Right lobe of liver (tissue), 6 donors: ENCODE data around the gene DDX39A. TPM values are rescaled to one million over a fixed set of nuclear protein-coding genes. Genes with fewer than 3 reads are reported as not detected.

Source experiments
- ATAC-seq, 4 donors: fragments of 200-7000 bp; cut with Tn5 transposase; one replicate each; pipeline ENCODE4 v1.9.1; 2020; ENCODE audit warnings: mild to moderate bottlenecking in 4 of 4, moderate library complexity in 4 of 4
- DNase-seq, 3 donors: peaks; one replicate each; pipeline ENCODE4 v3.0.0-alpha.2; 2020
- H3K27ac ChIP-seq, 3 donors: fragments of 200-600 bp; one replicate each; pipeline ENCODE4 v1.8.0; 2022
- H3K27me3 ChIP-seq, 2 donors: fragments of 200-600 bp; one replicate each; pipeline ENCODE4 v1.8.0; 2022
- H3K36me3 ChIP-seq, 4 donors: fragments of 200-600 bp; sonication (generic) in 1 of 4; one replicate each; pipeline versions ENCODE4 v1.5.1 to v1.8.0; 2017 to 2022; ENCODE audit warnings: control low read depth in 1 of 4
- H3K4me1 ChIP-seq, 4 donors: fragments of 200-600 bp; sonication (generic) in 1 of 4; one replicate each; pipeline versions ENCODE4 v1.5.1 to v1.8.0; 2017 to 2022; ENCODE audit warnings: control low read depth in 1 of 4
- H3K4me3 ChIP-seq, 3 donors: fragments of 200-600 bp; one replicate each; pipeline ENCODE4 v1.8.0; 2022
- H3K9me3 ChIP-seq, 4 donors: fragments of 200-600 bp; sonication (generic) in 1 of 4; one replicate each; pipeline versions ENCODE4 v1.5.1 to v1.8.0; 2017 to 2022; ENCODE audit warnings: control low read depth in 1 of 4
- POLR2A ChIP-seq: fragments of 450-650 bp; IDR thresholded peaks from one replicate; pipeline ENCODE4 v1.6.1; 2017; ENCODE audit warnings: antibody characterized with exemption, mild to moderate bottlenecking
- whole genome bisulfite sequencing: methylation state at CpG from one replicate; pipeline ENCODE4 v1.1.6; 2018; ENCODE audit warnings: low coverage, low lambda C conversion rate; ENCODE audit not compliant: insufficient coverage; ENCODE audit errors: missing lambda C conversion rate; 5-methylcytosine and 5-hydroxymethylcytosine counted together
- intact Hi-C, 2 donors: fragments of 100-400 bp; cut with DNase I; formaldehyde crosslinking; loops; one replicate each; pipeline versions ENCODE4 v1.11.2 to v1.14.1; 2022
- total RNA-seq, 6 experiments: library from RNA; depleted of rRNA in 2 of 6; stranded (reverse); fragments of >200 nt in 2 of 6; fragmentation: NEBNext Ultra II Directional in 3 of 6; extraction: Animal tissue kit (Norgen Biotek cat#: 25700) in 3 of 6; gene quantifications; one replicate each; pipeline versions ENCODE4 v1.1.0 to v1.2.4, GENCODE V29; 2016 to 2023
- TF ChIP-seq, protein P1 (sequence below), 4 donors: fragments of 200-600 bp in 3 of 4; fragments of 450-650 bp in 1 of 4; IDR thresholded peaks; one replicate each; pipeline versions ENCODE4 v1.5.1 to v1.8.0; 2016 to 2022; ENCODE audit warnings: antibody characterized with exemption in 4 of 4, mild to moderate bottlenecking in 2 of 4
- donor health status: DM: no; HTN: yes; CAD: no.
- donor health status: DM: no; HTN: no; CAD: no.
- donor health status: DM: no; HTN: no; CAD: no.
- donor health status: DM: no; HTN: yes; CAD: no.
- donor health status: DM: no; HTN: yes; CAD: no.

The DDX39A gene
- total RNA-seq, 6 experiments from 2014 or later: 12.9 to 34.5 (median 24.6) TPM

DNA sequence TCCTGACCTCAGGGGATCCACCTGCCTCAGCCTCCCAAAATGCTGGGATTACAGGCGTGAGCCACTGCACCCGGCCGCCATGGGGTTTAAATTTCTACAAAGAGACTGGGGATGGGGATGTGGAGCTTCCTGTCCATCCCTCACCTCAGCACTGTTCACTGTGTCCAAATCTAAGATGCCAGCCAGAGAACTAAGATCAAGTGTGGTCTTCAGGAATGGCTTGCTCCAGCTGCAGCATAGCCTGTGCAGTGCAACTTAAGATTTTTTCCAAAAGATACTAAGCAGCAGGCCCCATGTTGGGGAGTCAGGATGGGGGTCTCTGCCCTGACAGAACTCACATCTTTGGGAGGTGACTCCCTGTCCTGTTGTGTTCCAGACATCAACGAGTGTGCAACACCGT lies 28.6 kb downstream of the DDX39A start:
- peaks cover 0 to 12% (median 0%) of the 10 kb centered on the region in 4 donors for H3K36me3 ChIP-seq
- WGBS: 100% methylated on average over 1 of the region's 5 CpGs
- no peak overlapping the region for H3K4me3 ChIP-seq
- no peak for ATAC-seq
- H3K9me3 ChIP-seq: no peaks in the 10 kb centered on the region
- no peak for DNase-seq
- intact Hi-C loops: no loop called here
- H3K27me3 ChIP-seq: no peaks in the 10 kb centered on the region
- no peaks in the 10 kb centered on the region for H3K4me1 ChIP-seq
- H3K27ac ChIP-seq: no peak overlapping the region
- TF ChIP-seq, protein P1, sequence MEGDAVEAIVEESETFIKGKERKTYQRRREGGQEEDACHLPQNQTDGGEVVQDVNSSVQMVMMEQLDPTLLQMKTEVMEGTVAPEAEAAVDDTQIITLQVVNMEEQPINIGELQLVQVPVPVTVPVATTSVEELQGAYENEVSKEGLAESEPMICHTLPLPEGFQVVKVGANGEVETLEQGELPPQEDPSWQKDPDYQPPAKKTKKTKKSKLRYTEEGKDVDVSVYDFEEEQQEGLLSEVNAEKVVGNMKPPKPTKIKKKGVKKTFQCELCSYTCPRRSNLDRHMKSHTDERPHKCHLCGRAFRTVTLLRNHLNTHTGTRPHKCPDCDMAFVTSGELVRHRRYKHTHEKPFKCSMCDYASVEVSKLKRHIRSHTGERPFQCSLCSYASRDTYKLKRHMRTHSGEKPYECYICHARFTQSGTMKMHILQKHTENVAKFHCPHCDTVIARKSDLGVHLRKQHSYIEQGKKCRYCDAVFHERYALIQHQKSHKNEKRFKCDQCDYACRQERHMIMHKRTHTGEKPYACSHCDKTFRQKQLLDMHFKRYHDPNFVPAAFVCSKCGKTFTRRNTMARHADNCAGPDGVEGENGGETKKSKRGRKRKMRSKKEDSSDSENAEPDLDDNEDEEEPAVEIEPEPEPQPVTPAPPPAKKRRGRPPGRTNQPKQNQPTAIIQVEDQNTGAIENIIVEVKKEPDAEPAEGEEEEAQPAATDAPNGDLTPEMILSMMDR (IDR thresholded peaks at IDR 0.05): no peak
- TF ChIP-seq POLR2A: no peak

DNA sequence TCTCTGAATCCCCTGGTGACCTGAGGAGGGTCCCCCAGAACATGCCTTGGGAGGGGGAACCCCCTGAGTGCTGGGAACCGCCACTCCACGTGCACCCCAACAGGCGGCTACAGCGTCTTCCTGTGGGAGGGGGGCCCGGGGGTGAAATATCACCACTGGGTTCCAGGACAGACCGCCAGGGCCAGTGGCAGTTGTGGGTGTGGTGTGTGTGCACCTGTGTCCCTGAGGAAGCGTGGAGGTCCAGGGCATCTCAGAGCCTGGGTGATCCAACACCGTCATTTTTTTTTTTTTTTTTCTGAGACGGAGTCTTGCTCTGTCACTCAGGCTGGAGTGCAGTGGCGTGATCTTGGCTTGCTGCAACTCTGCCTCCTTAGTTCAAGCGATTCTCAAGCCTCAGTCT lies 33.6 kb downstream of the DDX39A start:
- TF ChIP-seq, protein P1 (IDR thresholded peaks at IDR 0.05): no peak
- no peak for TF ChIP-seq POLR2A
- 48% methylated on average over 7 of the region's 11 CpGs for WGBS
- ATAC-seq: no peak
- Histone ChIP-seq H3K27me3 (no peaks in the 10 kb centered on the region), H3K36me3 (no peaks in the 10 kb centered on the region), H3K27ac (no peak overlapping the region), H3K4me1 (no peaks in the 10 kb centered on the region), H3K9me3 (no peaks in the 10 kb centered on the region), H3K4me3 (no peak overlapping the region)
- no peak for DNase-seq
- intact Hi-C loops: no loop called here

DNA sequence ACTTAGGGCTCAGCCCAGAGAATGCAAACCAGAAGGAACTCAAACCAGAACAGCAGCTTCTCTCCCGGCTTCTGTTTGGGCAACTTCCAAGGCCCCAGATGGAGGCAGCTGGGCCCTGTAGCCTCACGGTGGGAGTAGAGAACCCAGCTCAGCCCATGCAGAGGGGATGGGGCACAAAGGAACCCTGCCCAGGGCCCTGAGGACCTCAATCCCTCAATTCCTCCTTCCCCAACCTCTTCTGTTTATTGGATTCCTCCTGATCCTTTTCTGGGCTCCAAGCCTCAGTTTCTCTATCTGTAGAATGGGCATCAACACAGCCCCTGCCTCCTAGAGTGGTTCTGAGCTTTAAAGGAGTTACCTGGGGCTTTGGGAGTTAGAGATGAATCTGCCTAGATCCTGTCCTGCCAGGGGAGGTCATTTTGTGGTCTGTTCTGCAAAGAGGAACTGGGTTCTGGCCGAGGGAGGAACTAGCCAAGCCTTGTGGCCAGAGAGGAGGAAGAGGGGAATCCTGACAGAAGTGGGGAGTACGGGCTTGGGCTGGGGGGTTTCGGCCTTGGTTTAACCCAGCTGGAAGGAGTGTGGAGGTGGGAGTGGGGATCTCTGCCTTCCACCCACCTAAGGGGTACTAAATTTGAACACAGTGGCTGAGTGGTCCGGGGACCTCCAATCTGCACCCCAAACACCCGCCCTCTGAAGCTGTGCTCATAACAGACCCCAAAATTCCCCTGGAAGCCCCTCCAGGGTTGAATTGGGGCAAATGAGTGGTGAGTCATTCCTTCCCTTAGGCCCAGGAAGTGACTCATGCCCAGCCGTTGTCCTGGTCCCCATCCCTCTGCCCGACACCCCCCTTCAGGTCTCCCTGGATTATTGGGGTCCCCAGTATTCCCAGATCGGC lies 35.2 kb downstream of the DDX39A start:
- Histone ChIP-seq H3K4me3 (peak overlapping the region; percentile 21 to 52 (median 49)), H3K27me3 (no peaks in the 10 kb centered on the region), H3K4me1 (no peaks in the 10 kb centered on the region), H3K27ac (peak overlapping the region; percentile 50 to 81 (median 79)), H3K36me3 (no peaks in the 10 kb centered on the region), H3K9me3 (no peaks in the 10 kb centered on the region)
- ATAC-seq (peak; percentile 18 to 48 (median 37)), DNase-seq (no peak)
- WGBS: 8% methylated on average over 2 of the region's 10 CpGs
- intact Hi-C loops: no loop called here
- TF ChIP-seq POLR2A: no peak
- TF ChIP-seq, protein P1 (IDR thresholded peaks at IDR 0.05): no peak

DNA sequence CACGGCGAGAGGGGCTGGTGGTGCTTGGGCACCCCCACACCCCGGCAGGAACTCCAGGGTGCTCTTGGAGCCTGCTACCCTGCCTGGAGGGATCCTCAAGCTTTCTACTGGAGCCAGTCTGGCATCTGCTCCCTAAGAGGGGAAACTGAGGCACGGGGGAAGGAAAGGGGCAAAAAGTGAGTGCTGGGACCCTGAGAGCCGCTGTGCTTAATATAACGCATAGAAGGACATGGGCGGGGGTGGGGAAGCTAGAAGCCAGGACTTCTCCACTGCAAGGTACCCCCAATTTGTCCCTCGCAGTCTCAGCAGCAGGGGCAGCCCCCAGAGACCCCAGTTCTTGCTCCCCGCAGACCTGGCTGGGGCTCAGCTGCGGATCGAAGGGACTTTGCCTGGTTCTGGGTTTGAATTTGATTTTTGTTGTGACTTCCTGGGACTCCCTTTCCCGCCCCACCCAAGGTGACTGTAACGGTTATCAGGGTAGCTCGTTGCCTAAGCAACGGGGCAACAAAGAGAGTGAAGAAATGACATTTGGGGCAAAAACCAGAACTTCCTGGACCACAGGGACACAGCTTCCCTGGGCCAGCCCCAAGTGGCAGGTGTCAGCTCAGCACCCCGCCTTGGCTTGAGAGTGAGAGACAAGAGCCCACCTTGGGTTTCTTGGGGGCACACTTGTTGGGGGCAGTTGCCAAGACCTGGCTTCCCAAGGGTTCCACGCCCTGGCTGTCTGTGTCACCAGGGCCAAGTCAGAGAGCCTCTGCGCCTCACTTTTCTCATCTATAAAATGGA lies 37.3 kb downstream of the DDX39A start:
- intact Hi-C loops: no loop called here
- TF ChIP-seq POLR2A: no peak
- TF ChIP-seq, protein P1 (IDR thresholded peaks at IDR 0.05): no peak
- Histone ChIP-seq H3K4me3 (peak overlapping the region; percentile 44 to 52 (median 49)), H3K27me3 (no peaks in the 10 kb centered on the region), H3K4me1 (no peaks in the 10 kb centered on the region), H3K27ac (peak overlapping the region; percentile 39 to 81 (median 79)), H3K36me3 (no peaks in the 10 kb centered on the region), H3K9me3 (no peaks in the 10 kb centered on the region)
- peak; percentile 33 to 60 (median 42) for ATAC-seq
- 7% methylated on average over 12 of the region's 18 CpGs for WGBS
- DNase-seq: no peak
